HepG2 (cell line): ENCODE data around the gene DOK7. TPM values are rescaled to one million over a fixed set of nuclear protein-coding genes. Genes with fewer than 3 reads are reported as not detected.

Experiments
- ATAC-seq: fragments of 200-7000 bp; cut with Tn5 transposase; 3 replicates; pipeline ENCODE4 v1.9.1; 2020; ENCODE audit warnings: mild to moderate bottlenecking, moderate library complexity
- BruUV-seq: library from RNA; stranded (reverse); fragments of 400-500 nt; replicated peaks from 2 replicates; lab custom pipeline; 2021; lab: Mats Ljungman, UMichigan
- CTCF ChIA-PET: fragments of 300-600 bp; formaldehyde crosslinking; extraction: SDS; loops from one replicate; lab custom pipeline; 2021; ENCODE audit warnings: low total read pairs, inconsistent platforms, low intra/inter-chr PET ratio; lab: Yijun Ruan, JAX
- POLR2A ChIA-PET: fragments of 350-600 bp; sonication (Branson Sonifier 250); formaldehyde crosslinking; loops from one replicate; lab custom pipeline; 2020; ENCODE audit warnings: antibody characterized with exemption, inconsistent platforms; lab: Yijun Ruan, JAX
- DNase-seq: peaks from one replicate; pipeline ENCODE4 v3.0.0-alpha.2; 2015; ENCODE audit warnings: low spot score
- FAIRE-seq: peaks from 3 replicates; lab custom pipeline; 2011; peaks lifted over from hg19 to GRCh38; lab: Jason Lieb, UNC
- H2AFZ ChIP-seq: one replicate; pipeline ENCODE4 v1.6.1; 2011; ENCODE audit warnings: low read length, inconsistent platforms
- H3K27ac ChIP-seq: fragments of 300-600 bp; 3 replicates; pipeline ENCODE4 v1.8.0; 2011; ENCODE audit warnings: mixed run types, mild to moderate bottlenecking, mixed read lengths, low read length, inconsistent platforms; ENCODE audit not compliant: insufficient read depth; ENCODE audit errors: extremely low read length
- H3K27me3 ChIP-seq, 2 experiments: fragments of 200-600 bp in 1 of 2; 2 replicates in 1 of 2; 3 replicates in 1 of 2; pipeline versions ENCODE4 v1.6.0 to v1.8.0; 2011; ENCODE audit warnings: low read length in 2 of 2, mild to moderate bottlenecking in 2 of 2, moderate library complexity in 2 of 2, inconsistent platforms in 1 of 2; ENCODE audit not compliant: insufficient read depth in 2 of 2, control insufficient read depth in 1 of 2
- H3K36me3 ChIP-seq, 2 experiments: fragments of 200-600 bp in 1 of 2; replicated peaks in 1 of 2; 2 replicates in 1 of 2; 3 replicates in 1 of 2; pipeline versions ENCODE4 v1.5.1 to v1.8.0; 2011; ENCODE audit warnings: low read length in 2 of 2, inconsistent platforms in 1 of 2; ENCODE audit not compliant: insufficient read depth in 2 of 2, control insufficient read depth in 1 of 2
- H3K4me1 ChIP-seq: 2 replicates; pipeline ENCODE4 v1.5.1; 2012; ENCODE audit warnings: low read length, inconsistent platforms; ENCODE audit not compliant: insufficient read depth
- H3K4me2 ChIP-seq: 2 replicates; pipeline ENCODE4 v1.6.0; 2011; ENCODE audit warnings: low read depth, low read length, inconsistent platforms
- H3K4me3 ChIP-seq, 3 experiments: fragments of 200-600 bp in 1 of 3; sonication (generic), shearing (Covaris generic) in 1 of 3; replicated peaks in 1 of 3; 2 replicates each; pipeline ENCODE4 v1.5.1; 2011 to 2016; ENCODE audit warnings: low read length in 3 of 3, inconsistent platforms in 2 of 3, low read depth in 2 of 3, mild to moderate bottlenecking in 2 of 3, control low read depth in 1 of 3, mixed read lengths in 1 of 3; ENCODE audit not compliant: insufficient read depth in 1 of 3
- H3K79me2 ChIP-seq: one replicate; pipeline ENCODE4 v1.6.1; 2011; ENCODE audit warnings: low read length, inconsistent platforms; ENCODE audit not compliant: insufficient read depth
- H3K9ac ChIP-seq: 2 replicates; pipeline ENCODE4 v1.6.0; 2011; ENCODE audit warnings: mild to moderate bottlenecking, low read depth, low read length, inconsistent platforms; ENCODE audit not compliant: insufficient read depth
- H3K9me3 ChIP-seq: 2 replicates; pipeline ENCODE4 v1.5.1; 2012; ENCODE audit warnings: mild to moderate bottlenecking, low read length
- H4K20me1 ChIP-seq: 2 replicates; pipeline ENCODE4 v1.6.0; 2011; ENCODE audit warnings: inconsistent platforms, mild to moderate bottlenecking, low read length, moderate library complexity; ENCODE audit not compliant: insufficient read depth
- CCAR2 ChIP-seq: fragments of 200-400 bp; formaldehyde crosslinking; optimal IDR thresholded peaks from 2 replicates; pipeline ENCODE3; 2018; ENCODE audit warnings: low read depth, mild to moderate bottlenecking, low read length, moderate library complexity
- HNF4A ChIP-seq: sonication (generic); formaldehyde crosslinking; IDR thresholded peaks from 2 replicates; pipeline ENCODE4 v1.4.0; 2020; ENCODE audit warnings: missing genetic modification reagents
- JARID2 ChIP-seq: sonication (generic); formaldehyde crosslinking; IDR thresholded peaks from 2 replicates; pipeline ENCODE4 v1.8.1; 2023; ENCODE audit warnings: missing genetic modification reagents, inconsistent platforms; ENCODE audit not compliant: insufficient replicate concordance
- ZNF350 ChIP-seq: sonication (generic); formaldehyde crosslinking; IDR thresholded peaks from 2 replicates; pipeline ENCODE4 v1.4.0; 2020; ENCODE audit warnings: mild to moderate bottlenecking, low read depth, missing genetic modification reagents, borderline replicate concordance
- ZNF569 ChIP-seq: sonication (generic); formaldehyde crosslinking; IDR thresholded peaks from 2 replicates; pipeline ENCODE4 v1.5.0; 2020; ENCODE audit warnings: mild to moderate bottlenecking, missing genetic modification reagents, moderate library complexity, borderline replicate concordance
- WGBS: methylation state at CpG from one replicate; pipeline ENCODE4 v1.1.6; 2017; ENCODE audit warnings: low lambda C conversion rate; 5-methylcytosine and 5-hydroxymethylcytosine counted together
- in situ Hi-C: cut with HindIII; loops from 2 replicates; pipeline ENCODE4 v1.10.0; 2017; ENCODE audit warnings: low pct_unique_long_range_greater_than_20kb; ENCODE audit not compliant: extremely low pct_ligation_motif_present
- intact Hi-C: fragments of 100-400 bp; cut with micrococcal nuclease; formaldehyde crosslinking; loops from one replicate; pipeline ENCODE4 v1.10.0; 2022; ENCODE audit not compliant: unreplicated experiment
- polyA plus RNA-seq, 8 experiments: library from polyadenylated mRNA; depleted of rRNA in 3 of 8; stranded (reverse) in 7 of 8; unstranded in 1 of 8; fragments of >200 nt; fragmentation: Illumina TruSeq in 4 of 8; extraction: Trizol in 4 of 8; gene quantifications; 2 replicates each; pipeline versions ENCODE4 v1.2.1 to v1.2.3, GENCODE V29; 2011 to 2016; ENCODE audit warnings: low read depth in 4 of 8, missing spikeins in 1 of 8, mixed read lengths in 1 of 8; ENCODE audit not compliant: insufficient read depth in 1 of 8
- total RNA-seq, 5 experiments: library from RNA; depleted of rRNA; stranded (reverse); fragments of >200 nt; fragmentation: Illumina TruSeq; extraction: Trizol; gene quantifications; 2 replicates each; pipeline ENCODE4 v1.2.3, GENCODE V29; 2016; ENCODE audit warnings: low read depth in 1 of 5
- TF ChIP-seq, protein P1 (sequence below), 2 experiments: IDR thresholded peaks; 2 replicates each; pipeline ENCODE4 v1.6.1; 2011 to 2012; ENCODE audit warnings: low read length in 2 of 2, borderline replicate concordance in 1 of 2, low read depth in 1 of 2, mild to moderate bottlenecking in 1 of 2, moderate library complexity in 1 of 2
- TF ChIP-seq, protein P2 (sequence below): sonication (generic); formaldehyde crosslinking; conservative IDR thresholded peaks from 2 replicates; pipeline ENCODE4 v1.4.0; 2020; ENCODE audit warnings: missing genetic modification reagents

Gene DOK7
- total and polyA plus RNA-seq, 2 of the 13 experiments (the other 11 are each of a cell fraction or from before 2014, with no cell fraction given), result 0.03 to 0.07 TPM

GRCh38 chr4:3471098-3471760 lies 8.1 kb downstream of the DOK7 start:
- in situ Hi-C loops (no loop called here), intact Hi-C loops (no loop called here)
- Histone ChIP-seq H3K27me3 (peaks cover 15 to 56% of the 10 kb centered on the region in 2 experiments), H3K27ac (no peak overlapping the region), H3K4me3 (no peak overlapping the region), H3K9me3 (no peaks in the 10 kb centered on the region), H3K4me2 (no peak overlapping the region), H4K20me1 (no peaks in the 10 kb centered on the region), H3K9ac (no peak overlapping the region), H3K36me3 (no peaks in the 10 kb centered on the region), H2AFZ (no peak overlapping the region), H3K4me1 (peaks cover 12% of the 10 kb centered on the region; the same call in 1 of the 2 replicates), H3K79me2 (no peaks in the 10 kb centered on the region)
- ATAC-seq (no peak), DNase-seq (no peak), FAIRE-seq (no peak)
- TF ChIP-seq JARID2, result no peak
- TF ChIP-seq, protein P1, sequence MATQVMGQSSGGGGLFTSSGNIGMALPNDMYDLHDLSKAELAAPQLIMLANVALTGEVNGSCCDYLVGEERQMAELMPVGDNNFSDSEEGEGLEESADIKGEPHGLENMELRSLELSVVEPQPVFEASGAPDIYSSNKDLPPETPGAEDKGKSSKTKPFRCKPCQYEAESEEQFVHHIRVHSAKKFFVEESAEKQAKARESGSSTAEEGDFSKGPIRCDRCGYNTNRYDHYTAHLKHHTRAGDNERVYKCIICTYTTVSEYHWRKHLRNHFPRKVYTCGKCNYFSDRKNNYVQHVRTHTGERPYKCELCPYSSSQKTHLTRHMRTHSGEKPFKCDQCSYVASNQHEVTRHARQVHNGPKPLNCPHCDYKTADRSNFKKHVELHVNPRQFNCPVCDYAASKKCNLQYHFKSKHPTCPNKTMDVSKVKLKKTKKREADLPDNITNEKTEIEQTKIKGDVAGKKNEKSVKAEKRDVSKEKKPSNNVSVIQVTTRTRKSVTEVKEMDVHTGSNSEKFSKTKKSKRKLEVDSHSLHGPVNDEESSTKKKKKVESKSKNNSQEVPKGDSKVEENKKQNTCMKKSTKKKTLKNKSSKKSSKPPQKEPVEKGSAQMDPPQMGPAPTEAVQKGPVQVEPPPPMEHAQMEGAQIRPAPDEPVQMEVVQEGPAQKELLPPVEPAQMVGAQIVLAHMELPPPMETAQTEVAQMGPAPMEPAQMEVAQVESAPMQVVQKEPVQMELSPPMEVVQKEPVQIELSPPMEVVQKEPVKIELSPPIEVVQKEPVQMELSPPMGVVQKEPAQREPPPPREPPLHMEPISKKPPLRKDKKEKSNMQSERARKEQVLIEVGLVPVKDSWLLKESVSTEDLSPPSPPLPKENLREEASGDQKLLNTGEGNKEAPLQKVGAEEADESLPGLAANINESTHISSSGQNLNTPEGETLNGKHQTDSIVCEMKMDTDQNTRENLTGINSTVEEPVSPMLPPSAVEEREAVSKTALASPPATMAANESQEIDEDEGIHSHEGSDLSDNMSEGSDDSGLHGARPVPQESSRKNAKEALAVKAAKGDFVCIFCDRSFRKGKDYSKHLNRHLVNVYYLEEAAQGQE (IDR thresholded peaks at IDR 0.05; ENCODE audit: borderline replicate concordance in 1 of 2, low read depth in 1 of 2, low read length in 2 of 2), result no peak
- TF ChIP-seq HNF4A, result no peak
- no peak for TF ChIP-seq CCAR2
- TF ChIP-seq ZNF569, result no peak
- no peak for TF ChIP-seq ZNF350 (CRISPR knock-in tag)
- TF ChIP-seq, protein P2, sequence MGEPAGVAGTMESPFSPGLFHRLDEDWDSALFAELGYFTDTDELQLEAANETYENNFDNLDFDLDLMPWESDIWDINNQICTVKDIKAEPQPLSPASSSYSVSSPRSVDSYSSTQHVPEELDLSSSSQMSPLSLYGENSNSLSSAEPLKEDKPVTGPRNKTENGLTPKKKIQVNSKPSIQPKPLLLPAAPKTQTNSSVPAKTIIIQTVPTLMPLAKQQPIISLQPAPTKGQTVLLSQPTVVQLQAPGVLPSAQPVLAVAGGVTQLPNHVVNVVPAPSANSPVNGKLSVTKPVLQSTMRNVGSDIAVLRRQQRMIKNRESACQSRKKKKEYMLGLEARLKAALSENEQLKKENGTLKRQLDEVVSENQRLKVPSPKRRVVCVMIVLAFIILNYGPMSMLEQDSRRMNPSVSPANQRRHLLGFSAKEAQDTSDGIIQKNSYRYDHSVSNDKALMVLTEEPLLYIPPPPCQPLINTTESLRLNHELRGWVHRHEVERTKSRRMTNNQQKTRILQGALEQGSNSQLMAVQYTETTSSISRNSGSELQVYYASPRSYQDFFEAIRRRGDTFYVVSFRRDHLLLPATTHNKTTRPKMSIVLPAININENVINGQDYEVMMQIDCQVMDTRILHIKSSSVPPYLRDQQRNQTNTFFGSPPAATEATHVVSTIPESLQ (CRISPR knock-in tag), result no peak
- 73% methylated on average over 12 of the region's 23 CpGs for WGBS
- ChIA-PET POLR2A (no interaction called here), CTCF (no interaction called here)
- BruUV-seq, result no TSS peak
